Prostate gland (tissue), 2 donors: ENCODE measurements around the gene WAC.

Experiments used
- CTCF ChIP-seq, 4 experiments: fragments of 200-600 bp in 2 of 4; fragments of 450-650 bp in 2 of 4; sonication (generic) in 2 of 4; IDR thresholded peaks; 1 replicate in 3 of 4; 2 replicates in 1 of 4; pipeline ENCODE4 v1.5.1; 2016 to 2019; ENCODE audit warnings: antibody characterized with exemption in 4 of 4, mild to moderate bottlenecking in 2 of 4, moderate library complexity in 2 of 4
- POLR2A ChIP-seq: fragments of 450-650 bp; IDR thresholded peaks from one replicate; pipeline ENCODE4 v1.6.1; 2016; ENCODE audit warnings: antibody characterized with exemption, mild to moderate bottlenecking
- POLR2AphosphoS5 ChIP-seq: sonication (generic); formaldehyde crosslinking; IDR thresholded peaks from one replicate; pipeline ENCODE4 v1.6.1; 2017; ENCODE audit warnings: antibody characterized with exemption

GRCh38 chr10:28532337-28533185 lies at the start of gene WAC:
- TF ChIP-seq CTCF (IDR thresholded peaks at IDR 0.05): peak in 2 of 4 experiments; percentile 4 to 44
- peak; percentile 86 for TF ChIP-seq POLR2A
- TF ChIP-seq POLR2AphosphoS5: peak; percentile 91
